CMK (cell line): ENCODE data around the gene CAMK2A.

Experiments used
- DNase-seq: peaks from one replicate; pipeline ENCODE4 v3.0.0-alpha.2; 2010; ENCODE audit warnings: low read depth

Gene CAMK2A

GRCh38 chr5:150279330-150280020 lies 10.1 kb downstream of the CAMK2A start:
- no peak for DNase-seq

GRCh38 chr5:150278916-150279315 lies 10.7 kb downstream of the CAMK2A start:
- DNase-seq: no peak

- no peak for DNase-seq
These were observed 11.4 kb downstream of the CAMK2A start for GRCh38 chr5:150278046-150278730.

- DNase-seq: no peak
These were observed 12.5 kb downstream of the CAMK2A start for GRCh38 chr5:150277043-150277442.

- DNase-seq: no peak
These were observed 14.8 kb downstream of the CAMK2A start for GRCh38 chr5:150274811-150275210.

- no peak for DNase-seq
These were observed 17.0 kb downstream of the CAMK2A start for GRCh38 chr5:150272531-150272930.

GRCh38 chr5:150271923-150272322 lies 17.6 kb downstream of the CAMK2A start:
- no peak for DNase-seq

GRCh38 chr5:150271296-150271692 lies 18.3 kb downstream of the CAMK2A start:
- DNase-seq: no peak

GRCh38 chr5:150270541-150271295 lies 18.9 kb downstream of the CAMK2A start:
- DNase-seq: no peak

- DNase-seq: no peak
These were observed 22.7 kb downstream of the CAMK2A start for GRCh38 chr5:150266871-150267291.

GRCh38 chr5:150265870-150266383 lies 23.6 kb downstream of the CAMK2A start:
- DNase-seq: no peak

- no peak for DNase-seq
These were observed 24.6 kb downstream of the CAMK2A start for GRCh38 chr5:150264667-150265603.

GRCh38 chr5:150263801-150264621 lies 25.6 kb downstream of the CAMK2A start:
- DNase-seq: no peak

GRCh38 chr5:150263375-150263775 lies 26.2 kb downstream of the CAMK2A start:
- no peak for DNase-seq

- DNase-seq: no peak
These were observed 27.1 kb downstream of the CAMK2A start for GRCh38 chr5:150262502-150262901.

- no peak for DNase-seq
These were observed 28.3 kb downstream of the CAMK2A start for GRCh38 chr5:150261231-150261630.

- no peak for DNase-seq
These were observed 31.4 kb downstream of the CAMK2A start for GRCh38 chr5:150258130-150258529.

- no peak for DNase-seq
These were observed 32.1 kb downstream of the CAMK2A start for GRCh38 chr5:150257424-150257823.

GRCh38 chr5:150256410-150257064 lies 33.0 kb downstream of the CAMK2A start:
- no peak for DNase-seq
